Measurements from ENCODE around the gene TRIM51. TPM values are rescaled to one million over a fixed set of nuclear protein-coding genes. Genes with fewer than 3 reads are reported as not detected.

Gene TRIM51
- total and polyA plus RNA-seq, 2 of the 13 experiments (the other 11 are each of a cell fraction or from before 2014, with no cell fraction given) = not detected

- no peaks in the 10 kb centered on the region for H3K27me3 ChIP-seq (ENCODE audit: control insufficient read depth in 1 of 2, insufficient read depth in 2 of 2, low read length in 2 of 2)
- intact Hi-C loops (cut with micrococcal nuclease; ENCODE audit: unreplicated experiment) = no loop called here
- H3K79me2 ChIP-seq (ENCODE audit: insufficient read depth, low read length) = no peaks in the 10 kb centered on the region
- no peak within 1 kb of the TSS for H3K9ac ChIP-seq (ENCODE audit: insufficient read depth, low read depth, low read length)
- TF ChIP-seq HMGXB4 (CRISPR knock-in tag; IDR thresholded peaks at IDR 0.05; ENCODE audit: borderline replicate concordance in 1 of 2, low read depth in 1 of 2) (no peak), ISL2 (CRISPR knock-in tag; IDR thresholded peaks at IDR 0.05) (no peak), ZBTB1 (CRISPR knock-in tag; IDR thresholded peaks at IDR 0.05; ENCODE audit: borderline replicate concordance) (no peak), IRF1 (CRISPR knock-in tag; IDR thresholded peaks at IDR 0.05; ENCODE audit: low read depth) (no peak), ZNF20 (CRISPR knock-in tag; IDR thresholded peaks at IDR 0.05) (no peak), ATAD3A (CRISPR knock-in tag; IDR thresholded peaks at IDR 0.05) (no peak), ZNF589 (CRISPR knock-in tag; conservative IDR thresholded peaks at IDR 0.05) (no peak), ZNF747 (CRISPR knock-in tag; IDR thresholded peaks at IDR 0.05; ENCODE audit: borderline replicate concordance) (no peak), CBFB (CRISPR knock-in tag; IDR thresholded peaks at IDR 0.05) (no peak), EEA1 (CRISPR knock-in tag; IDR thresholded peaks at IDR 0.05; ENCODE audit: borderline replicate concordance) (no peak), ATF1 (CRISPR knock-in tag; IDR thresholded peaks at IDR 0.05) (no peak), MTERF4 (CRISPR knock-in tag; IDR thresholded peaks at IDR 0.05) (no peak), MYNN (CRISPR knock-in tag; IDR thresholded peaks at IDR 0.05; ENCODE audit: low read depth) (no peak)
- no peaks in the 10 kb centered on the region for H4K20me1 ChIP-seq (ENCODE audit: insufficient read depth, low read length)
- no peak within 1 kb of the TSS for H3K4me3 ChIP-seq (replicated peaks in 1 of 3; ENCODE audit: insufficient read depth in 1 of 3, low read depth in 2 of 3, low read length in 3 of 3)
- ChIA-PET CTCF (ENCODE audit: low intra/inter-chr PET ratio, low total read pairs) (no interaction called here), POLR2A (no interaction called here)
- H3K27ac ChIP-seq (ENCODE audit: extremely low read length, insufficient read depth, low read length) = no peak within 1 kb of the TSS
- no peaks in the 10 kb centered on the region for H3K4me1 ChIP-seq (ENCODE audit: insufficient read depth, low read length)
- H3K4me2 ChIP-seq (ENCODE audit: low read depth, low read length) = no peak within 1 kb of the TSS
- ATAC-seq (no peak), FAIRE-seq (no peak), DNase-seq (ENCODE audit: low spot score) (no peak)
- no TSS peak for BruUV-seq (replicated peaks)
- 0% methylated on average over 1 of the region's 1 CpG for WGBS (ENCODE audit: low lambda C conversion rate)
- no peak within 1 kb of the TSS for H2AFZ ChIP-seq (ENCODE audit: low read length)
- H3K36me3 ChIP-seq (replicated peaks in 1 of 2; ENCODE audit: control insufficient read depth in 1 of 2, insufficient read depth in 2 of 2, low read length in 2 of 2) = no peaks in the 10 kb centered on the region
- 0 out of 2 replicates have a peak, but pooled peaks cover 4% of the 10 kb centered on the region for H3K9me3 ChIP-seq (ENCODE audit: low read length)
- in situ Hi-C loops (cut with HindIII; ENCODE audit: extremely low pct_ligation_motif_present, low pct_unique_long_range_greater_than_20kb) = no loop called here
Measured at GRCh38 chr11:55914482-55914881, 31.4 kb downstream of the TRIM51 start, which contains the start of gene OR5W2. OR5W2 (minus strand) TSS chr11:55914582; CDS start chr11:55914582, 0 bp downstream.
